Activated naive CD4-positive, alpha-beta T cell treated with anti-CD3 and anti-CD28 coated beads, Interleukin-2, amount 50 U/mL, for 72 hours (primary cell): ENCODE results near the gene GOLPH3L. TPM values are rescaled to one million over a fixed set of nuclear protein-coding genes. Genes with fewer than 3 reads are reported as not detected.
"Not testable (repeated sequence)": the region's sequence is repeated elsewhere in the genome, so short reads cannot be mapped to it uniquely, and the experiment has no call there.

Experiments used
- ATAC-seq, 2 donors: fragments of 150-1000 bp; cut with Tn5 transposase; 2 replicates each; pipeline ENCODE4 v1.10.0; 2021; ENCODE audit warnings: mild to moderate bottlenecking in 2 of 2, moderate library complexity in 2 of 2
- DNase-seq, 2 donors: peaks; one replicate each; pipeline ENCODE4 v3.0.0; 2021 to 2022; ENCODE audit warnings: low spot score in 2 of 2
- H3K27ac Mint-ChIP-seq, 2 donors: one replicate each; pipeline ENCODE4 v1.8.0; 2022; ENCODE audit warnings: mild to moderate bottlenecking in 2 of 2, mixed read lengths in 2 of 2
- H3K36me3 Mint-ChIP-seq, 2 donors: one replicate each; pipeline ENCODE4 v1.8.0; 2022; ENCODE audit warnings: mixed read lengths in 2 of 2
- H3K9me3 Mint-ChIP-seq, 2 donors: one replicate each; pipeline ENCODE4 v1.8.0; 2022; ENCODE audit warnings: mixed read lengths in 2 of 2
- total RNA-seq, 2 donors: library from RNA; stranded (reverse); gene quantifications; one replicate each; pipeline ENCODE4 v1.2.3, GENCODE V29; 2022

The GOLPH3L gene
- 10 to 100 TPM; 15.8 to 20.9 TPM for total RNA-seq

GRCh38 chr1:150696995-150697927 lies at the start of gene GOLPH3L:
GOLPH3L (minus strand) TSS chr1:150697154; CDS start chr1:150694838, 2,316 bp downstream.
- DNase-seq = peak; percentile 85 to 90
- Mint-ChIP-seq H3K27ac (peak within 1 kb of the TSS; percentile 85 to 96), H3K36me3 (peaks cover 0 to 9% of the 10 kb centered on the region in 2 donors), H3K9me3 (no peaks in the 10 kb centered on the region)
- ATAC-seq = peak; percentile 100

DNA sequence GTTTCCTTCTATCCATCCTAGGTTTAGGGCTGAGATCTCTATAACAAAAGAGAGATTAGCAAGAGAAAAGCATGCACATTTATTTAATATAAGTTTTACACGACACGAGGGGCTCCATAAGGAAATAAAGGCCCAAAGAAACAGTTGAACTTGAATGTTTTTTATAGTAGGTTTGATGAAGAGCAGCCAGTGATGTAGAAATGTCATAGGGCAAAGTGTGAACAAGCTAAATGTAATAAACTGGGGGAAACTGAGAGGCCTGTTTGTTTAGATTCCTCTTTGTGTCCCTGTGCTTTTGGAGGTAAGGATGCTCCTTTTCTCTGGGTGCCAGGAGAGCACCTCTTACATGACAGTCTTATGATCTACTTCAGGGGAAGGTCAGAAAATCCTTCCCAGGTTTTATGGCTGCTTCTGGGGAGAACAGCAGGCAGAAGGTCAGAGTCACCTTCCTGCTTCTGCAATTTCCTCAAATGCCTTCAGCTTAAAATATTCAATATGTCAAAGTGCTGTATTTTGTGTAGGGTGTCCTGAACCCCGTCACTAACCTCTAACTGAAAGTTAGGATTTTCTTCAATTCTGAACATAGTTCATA lies 33.3 kb upstream of the GOLPH3L start:
- Mint-ChIP-seq H3K27ac (no peak overlapping the region), H3K36me3 (no peaks in the 10 kb centered on the region), H3K9me3 (no peaks in the 10 kb centered on the region)
- ATAC-seq (no peak), DNase-seq (no peak)

GRCh38 chr1:150724336-150724735 lies 27.4 kb upstream of the GOLPH3L start:
- Mint-ChIP-seq H3K9me3 (no peaks in the 10 kb centered on the region), H3K27ac (no peak overlapping the region), H3K36me3 (no peaks in the 10 kb centered on the region)
- ATAC-seq = no peak
- DNase-seq = no peak

DNA sequence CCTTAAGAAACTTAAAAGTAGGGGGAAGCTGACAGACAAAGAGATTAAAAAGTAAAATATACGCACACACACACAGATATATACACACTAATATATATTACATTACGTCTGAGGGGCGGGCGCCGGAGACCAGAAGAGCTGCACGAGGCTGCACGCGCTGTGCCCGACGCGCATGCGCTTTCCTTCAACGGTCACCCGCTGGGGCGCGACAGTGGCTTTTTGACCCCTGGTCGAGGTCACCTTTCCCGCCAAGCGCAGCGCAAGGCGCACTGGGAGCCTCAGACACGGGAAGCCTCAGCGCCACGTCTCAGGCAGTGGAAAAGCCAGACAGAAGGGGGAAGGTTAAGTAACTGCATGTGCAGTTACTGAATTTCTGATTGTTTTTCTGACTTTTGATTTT lies 23.7 kb upstream of the GOLPH3L start, which contains the start of gene HORMAD1:
Gene HORMAD1, minus strand, starts transcription at position 193 of the 400 bp plus-strand sequence. CDS start 1,390 bp downstream, outside the sequence.
- DNase-seq (no peak), ATAC-seq (no peak)
- no peaks in the 10 kb centered on the region for H3K9me3 Mint-ChIP-seq
- no peak within 1 kb of the TSS for H3K27ac Mint-ChIP-seq
- H3K36me3 Mint-ChIP-seq = no peaks in the 10 kb centered on the region

DNA sequence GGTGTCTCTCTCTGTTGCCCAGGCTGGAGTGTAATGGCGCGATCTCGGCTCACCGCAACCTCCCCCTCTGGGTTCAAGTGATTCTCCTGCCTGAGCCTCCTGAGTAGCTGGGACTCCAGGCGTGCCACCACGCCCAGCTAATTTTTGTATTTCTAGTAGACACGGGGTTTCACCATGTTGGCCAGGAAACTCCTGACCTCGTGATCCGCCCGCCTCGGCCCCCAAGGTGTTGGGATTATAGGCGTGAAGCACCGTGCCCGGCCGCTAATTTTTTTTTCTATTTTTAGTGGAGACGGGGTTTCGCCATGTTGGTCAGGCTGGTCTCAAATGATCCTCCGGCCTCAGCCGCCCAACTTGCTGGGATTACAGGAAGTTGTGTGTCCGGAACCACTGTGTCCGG lies 23.1 kb upstream of the GOLPH3L start:
- Mint-ChIP-seq H3K27ac (no peak overlapping the region), H3K36me3 (no peaks in the 10 kb centered on the region), H3K9me3 (no peaks in the 10 kb centered on the region)
- DNase-seq (no peak), ATAC-seq (no peak)

GRCh38 chr1:150718225-150718891 lies 21.4 kb upstream of the GOLPH3L start:
- H3K36me3 Mint-ChIP-seq = no peaks in the 10 kb centered on the region
- ATAC-seq (no peak), DNase-seq (no peak)
- no peaks in the 10 kb centered on the region for H3K9me3 Mint-ChIP-seq
- H3K27ac Mint-ChIP-seq = no peak overlapping the region

DNA sequence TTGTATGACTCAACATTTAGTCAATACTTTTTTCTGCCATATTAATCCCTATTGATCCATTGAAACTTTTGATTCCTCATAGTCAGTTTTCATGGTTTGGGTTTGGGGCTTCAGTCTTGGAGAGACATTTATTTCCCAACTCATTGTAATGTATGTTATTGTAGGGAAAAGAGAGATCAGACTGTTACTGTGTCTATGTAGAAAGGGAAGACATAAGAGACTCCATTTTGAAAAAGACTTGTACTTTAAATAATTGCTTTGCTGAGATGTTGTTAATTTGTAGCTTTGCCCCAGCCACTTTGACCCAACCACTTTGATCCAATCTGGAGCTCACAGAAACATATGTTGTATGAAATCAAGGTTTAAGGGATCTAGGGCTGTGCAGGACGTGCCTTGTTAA lies 12.1 kb upstream of the GOLPH3L start:
- ATAC-seq = peak in 1 of 2 donors; percentile 16
- not testable (repeated sequence) for H3K9me3 Mint-ChIP-seq, H3K36me3 Mint-ChIP-seq, DNase-seq, H3K27ac Mint-ChIP-seq

DNA sequence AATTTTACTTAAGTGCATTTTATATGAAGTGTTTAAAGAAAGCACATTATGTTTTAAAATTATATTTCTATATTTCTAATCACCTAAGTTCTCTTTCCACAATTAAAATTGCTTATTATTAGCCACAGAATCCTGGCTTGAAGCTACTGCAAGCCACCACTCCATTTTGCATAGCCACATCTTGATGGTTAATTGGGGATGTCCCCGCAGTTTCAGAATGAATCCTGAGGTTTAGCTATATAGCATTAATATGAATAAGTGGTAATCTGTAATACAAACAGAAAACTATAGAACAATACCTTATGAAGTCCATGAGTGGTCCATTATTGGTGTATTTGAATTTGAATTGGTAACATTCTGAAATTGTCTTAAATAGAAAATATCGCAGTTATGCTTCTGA lies 11.6 kb upstream of the GOLPH3L start:
- no peaks in the 10 kb centered on the region for H3K36me3 Mint-ChIP-seq
- no peak overlapping the region for H3K27ac Mint-ChIP-seq
- peak; percentile 73 to 83 for ATAC-seq
- no peaks in the 10 kb centered on the region for H3K9me3 Mint-ChIP-seq
- DNase-seq = peak in 1 of 2 donors; percentile 23

GRCh38 chr1:150706091-150706490 lies 9.1 kb upstream of the GOLPH3L start:
- ATAC-seq = no peak
- H3K27ac Mint-ChIP-seq = no peak overlapping the region

DNA sequence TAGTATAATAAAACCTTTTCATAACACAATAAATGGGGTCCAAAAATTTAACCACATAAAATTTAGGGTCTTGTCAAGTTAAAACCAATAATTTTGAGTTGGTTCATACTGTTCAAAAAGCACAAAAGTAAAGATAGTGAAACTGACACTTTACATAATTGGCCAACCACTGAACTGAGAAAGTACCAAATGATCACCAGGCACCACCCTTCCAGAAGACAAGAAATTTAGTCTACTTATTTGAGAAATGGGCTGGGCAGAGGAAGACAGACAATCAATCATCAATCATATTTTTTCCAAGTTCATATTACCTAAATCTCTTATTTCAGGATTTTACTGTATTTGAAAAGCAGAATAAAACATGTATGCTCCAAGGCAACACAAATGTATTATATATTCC lies 6.5 kb upstream of the GOLPH3L start:
- no peak for ATAC-seq
- DNase-seq = no peak
- H3K9me3 Mint-ChIP-seq = no peaks in the 10 kb centered on the region
- no peak overlapping the region for H3K27ac Mint-ChIP-seq
- H3K36me3 Mint-ChIP-seq = no peaks in the 10 kb centered on the region

More at GRCh38 chr1:150706091-150706490, 9.1 kb upstream of the GOLPH3L start:
- H3K36me3 Mint-ChIP-seq = no peaks in the 10 kb centered on the region
- DNase-seq = no peak
- no peaks in the 10 kb centered on the region for H3K9me3 Mint-ChIP-seq

DNA sequence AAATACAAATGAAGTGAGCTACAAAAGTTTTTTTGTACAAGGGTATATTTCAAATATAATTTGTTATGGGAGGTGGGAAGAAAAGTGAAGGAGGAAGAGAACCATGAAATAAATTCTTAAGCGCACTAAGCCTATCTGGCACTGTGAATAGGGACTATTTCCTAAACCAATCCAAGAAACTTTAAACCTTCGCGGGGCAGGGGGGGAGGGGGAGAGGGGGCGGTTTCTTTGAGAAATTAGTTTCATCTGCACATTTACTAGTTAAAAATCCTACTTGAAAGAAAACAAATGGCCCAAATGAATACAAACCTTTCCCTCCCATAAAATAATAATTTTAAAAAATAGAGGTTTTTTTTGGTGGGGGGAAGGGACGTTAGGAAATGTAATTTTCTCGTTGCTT lies 364 bp downstream of the GOLPH3L start:
- Mint-ChIP-seq H3K27ac (peak overlapping the region; percentile 85 to 96), H3K36me3 (peaks cover 0 to 11% of the 10 kb centered on the region in 2 donors), H3K9me3 (no peaks in the 10 kb centered on the region)
- no peak for DNase-seq
- no peak for ATAC-seq

- Mint-ChIP-seq H3K27ac (peak overlapping the region; percentile 18 to 85), H3K36me3 (peaks cover 0 to 15% of the 10 kb centered on the region in 2 donors), H3K9me3 (no peaks in the 10 kb centered on the region)
- ATAC-seq (no peak), DNase-seq (no peak)
These were observed 792 bp downstream of the GOLPH3L start for GRCh38 chr1:150696162-150696561.

GRCh38 chr1:150695561-150695960 lies 1.4 kb downstream of the GOLPH3L start:
- Mint-ChIP-seq H3K36me3 (peaks cover 0 to 15% of the 10 kb centered on the region in 2 donors), H3K9me3 (no peaks in the 10 kb centered on the region), H3K27ac (no peak overlapping the region)
- ATAC-seq = no peak
- no peak for DNase-seq

DNA sequence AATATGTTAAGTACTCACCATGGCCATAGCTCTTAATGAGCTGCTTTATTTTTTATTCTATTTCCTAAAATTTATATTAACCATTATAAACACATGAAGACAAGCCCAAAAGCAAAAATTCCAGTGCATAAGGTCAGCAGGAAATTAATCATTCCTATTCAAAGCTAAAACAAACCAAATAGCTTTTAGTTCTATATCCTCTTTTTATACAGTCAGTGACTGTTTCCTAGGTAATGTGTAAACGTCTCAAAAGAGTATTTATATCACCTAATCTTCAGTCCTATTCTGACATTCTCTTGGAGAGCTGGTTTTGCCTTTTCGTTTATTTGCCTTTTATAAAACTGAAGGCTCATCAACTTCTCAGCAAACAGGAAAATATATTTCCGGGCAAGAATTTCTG lies 4.2 kb downstream of the GOLPH3L start:
- Mint-ChIP-seq H3K27ac (no peak overlapping the region), H3K36me3 (peaks cover 0 to 22% of the 10 kb centered on the region in 2 donors)

DNA sequence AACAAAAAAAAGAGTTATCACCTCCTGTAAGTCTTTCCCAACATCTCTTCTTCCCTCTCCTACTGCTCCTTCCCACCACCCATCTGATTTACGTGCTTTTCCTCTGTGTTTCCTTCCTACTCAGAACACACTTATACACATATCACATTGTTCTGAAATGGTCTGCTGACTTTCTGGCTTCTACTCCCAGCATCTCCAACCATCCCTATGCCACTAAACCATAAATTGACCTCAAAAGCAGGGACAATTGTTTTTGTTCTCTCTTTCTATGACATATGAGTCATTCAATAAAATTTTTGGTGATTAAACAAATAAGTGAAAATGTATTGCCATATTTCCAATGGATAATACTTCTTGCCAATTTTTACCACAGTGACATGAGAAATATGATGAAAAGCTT lies 8.2 kb downstream of the GOLPH3L start:
- Mint-ChIP-seq H3K9me3 (no peaks in the 10 kb centered on the region), H3K36me3 (peaks cover 0 to 13% of the 10 kb centered on the region in 2 donors), H3K27ac (no peak overlapping the region)
- DNase-seq (no peak), ATAC-seq (no peak)

More for the DNA sequence above, 4.2 kb downstream of the GOLPH3L start:
- ATAC-seq (no peak), DNase-seq (no peak)
- H3K9me3 Mint-ChIP-seq = no peaks in the 10 kb centered on the region

DNA sequence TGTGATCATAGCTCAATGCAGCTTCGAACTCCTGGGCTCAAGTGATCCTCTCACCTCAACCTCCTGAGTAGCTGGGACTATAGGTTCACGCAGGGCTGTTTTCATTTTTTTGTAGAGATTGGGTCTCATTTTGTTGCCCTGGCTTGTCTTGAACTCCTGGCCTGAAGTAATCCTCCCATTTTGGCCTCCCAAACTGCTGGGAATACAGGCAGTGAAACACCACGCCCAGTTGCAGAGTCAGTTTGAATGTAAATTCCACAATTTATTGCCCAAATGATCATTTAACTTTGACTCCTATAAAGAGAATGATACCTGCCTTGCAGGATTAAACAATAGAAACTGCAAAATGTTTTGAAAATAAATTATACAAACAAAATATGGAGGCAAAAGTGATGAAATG lies 10.7 kb downstream of the GOLPH3L start:
- Mint-ChIP-seq H3K9me3 (no peaks in the 10 kb centered on the region), H3K36me3 (peaks cover 0 to 8% of the 10 kb centered on the region in 2 donors), H3K27ac (no peak overlapping the region)
- no peak for ATAC-seq
- DNase-seq = no peak

GRCh38 chr1:150683914-150684313 lies 13.0 kb downstream of the GOLPH3L start:
- Mint-ChIP-seq H3K9me3 (no peaks in the 10 kb centered on the region), H3K36me3 (peaks cover 0 to 6% of the 10 kb centered on the region in 2 donors), H3K27ac (no peak overlapping the region)
- ATAC-seq = no peak
- DNase-seq = no peak
